ENCODE results near the gene CTNNA2. TPM values are rescaled to one million over a fixed set of nuclear protein-coding genes. Genes with fewer than 3 reads are reported as not detected.

CTNNA2 gene
- total RNA-seq, 4 donors from 2014 or later = 0.19 TPM; not detected in 3

GRCh38 chr2:80151651-80152050 lies 638.8 kb downstream of the CTNNA2 start:
- ATAC-seq (ENCODE audit: low FRiP score) (no peak), DNase-seq (ENCODE audit: low spot score) (no peak)
- no peak for TF ChIP-seq CTCF (IDR thresholded peaks at IDR 0.05)

GRCh38 chr2:80153151-80153550 lies 640.3 kb downstream of the CTNNA2 start:
- TF ChIP-seq CTCF (IDR thresholded peaks at IDR 0.05) = no peak
- no peak for DNase-seq (ENCODE audit: low spot score)
- no peak for ATAC-seq (ENCODE audit: low FRiP score)

- ATAC-seq (ENCODE audit: low FRiP score) (no peak), DNase-seq (ENCODE audit: low spot score) (no peak)
- no peak for TF ChIP-seq CTCF (IDR thresholded peaks at IDR 0.05)
Measured at GRCh38 chr2:80153768-80154167, 640.9 kb downstream of the CTNNA2 start.

- ATAC-seq (ENCODE audit: low FRiP score) (no peak), DNase-seq (ENCODE audit: low spot score) (no peak)
- no peak for TF ChIP-seq CTCF (IDR thresholded peaks at IDR 0.05)
Measured at GRCh38 chr2:80154231-80154915, 641.5 kb downstream of the CTNNA2 start.

- no peak for TF ChIP-seq CTCF (IDR thresholded peaks at IDR 0.05)
- ATAC-seq (ENCODE audit: low FRiP score) (no peak), DNase-seq (ENCODE audit: low spot score) (no peak)
Measured at GRCh38 chr2:80164375-80164774, 651.5 kb downstream of the CTNNA2 start.

- ATAC-seq (ENCODE audit: low FRiP score) (no peak), DNase-seq (ENCODE audit: low spot score) (no peak)
- TF ChIP-seq CTCF (IDR thresholded peaks at IDR 0.05) = no peak
Measured at GRCh38 chr2:80166483-80167171, 653.8 kb downstream of the CTNNA2 start.

Measured in omental fat pad (tissue), 4 donors.